GM18873 (cell line): ENCODE data around the gene NTRK3.

ENCODE experiments used
- ATAC-seq: cut with Tn5 transposase; IDR thresholded peaks from one replicate; pipeline ENCODE4 v1.9.1; 2021; ENCODE audit warnings: mild to moderate bottlenecking, moderate library complexity, moderate number of reproducible peaks; ENCODE audit not compliant: unreplicated experiment, low FRiP score

Gene NTRK3

DNA sequence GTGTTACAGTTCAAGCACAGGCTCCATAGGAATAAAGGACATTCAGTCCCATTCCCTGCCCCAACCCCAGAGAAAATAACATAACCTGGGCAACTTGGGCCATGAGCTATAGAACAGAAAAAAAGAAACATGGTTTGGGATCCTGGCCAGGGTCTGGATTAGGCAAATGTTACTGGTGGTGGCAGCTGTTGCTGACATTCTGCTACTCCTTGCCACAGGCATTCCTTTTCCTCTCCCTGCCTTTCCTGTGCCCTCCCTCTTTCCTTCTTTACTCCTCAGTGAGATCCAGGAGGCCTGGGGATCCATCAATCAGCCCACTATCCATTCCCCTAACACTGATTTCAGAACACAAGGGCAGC is 129.1 kb downstream of the NTRK3 start:
- no peak for ATAC-seq

DNA sequence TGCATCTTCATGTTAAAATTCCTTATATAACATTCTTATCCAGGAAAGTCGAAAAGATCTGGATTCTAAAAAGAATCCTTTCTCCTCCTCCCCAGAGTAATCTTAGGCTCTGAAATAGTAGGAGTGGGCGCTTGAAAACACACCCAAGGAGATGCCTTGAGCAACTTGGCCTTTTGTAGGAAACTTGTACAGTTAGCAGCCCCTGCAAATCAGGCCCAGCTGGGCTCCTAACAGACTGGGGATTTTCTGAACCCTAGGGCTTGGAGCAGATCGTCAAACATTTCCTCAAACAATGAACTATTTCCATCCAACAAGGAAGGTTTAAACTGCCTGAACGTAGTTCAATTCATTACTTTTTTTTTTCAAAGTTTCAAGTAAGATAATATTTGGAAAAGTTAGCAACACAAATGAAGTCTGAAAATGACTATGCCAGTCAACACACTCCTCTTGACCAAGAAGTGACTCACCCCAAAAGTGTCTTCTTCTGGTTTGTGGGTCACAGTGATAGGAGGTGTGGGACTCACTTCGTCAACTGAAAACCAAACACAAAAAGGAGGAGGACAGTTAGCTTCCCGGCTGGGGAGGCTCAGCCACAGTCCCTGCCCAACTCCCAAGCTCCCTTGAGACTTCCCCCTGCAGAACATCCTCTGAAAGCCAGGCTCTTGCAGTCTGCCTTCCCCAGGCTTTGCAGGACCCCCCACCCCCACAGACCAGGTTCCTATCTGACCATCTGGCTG is 129.7 kb downstream of the NTRK3 start:
- ATAC-seq, result no peak

DNA sequence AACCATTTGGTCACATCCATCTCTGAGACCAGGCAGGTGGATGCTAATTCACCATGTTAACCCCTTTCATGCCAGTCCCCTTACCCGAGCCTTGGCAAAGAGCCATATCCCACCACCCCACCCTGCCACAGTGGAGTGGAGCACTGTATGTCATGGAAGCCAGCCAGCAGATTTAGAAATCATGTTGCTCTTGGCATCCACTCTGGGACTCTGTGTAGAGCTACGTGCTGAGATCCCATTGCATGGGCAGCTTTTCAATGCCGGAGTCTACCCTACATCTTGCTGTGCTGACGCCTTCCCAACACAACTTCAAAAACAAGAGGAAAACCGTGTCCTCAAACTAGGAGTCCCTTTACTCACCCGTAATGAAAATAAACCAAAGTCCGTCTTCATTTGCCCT is 131.0 kb downstream of the NTRK3 start:
- ATAC-seq, result no peak

DNA sequence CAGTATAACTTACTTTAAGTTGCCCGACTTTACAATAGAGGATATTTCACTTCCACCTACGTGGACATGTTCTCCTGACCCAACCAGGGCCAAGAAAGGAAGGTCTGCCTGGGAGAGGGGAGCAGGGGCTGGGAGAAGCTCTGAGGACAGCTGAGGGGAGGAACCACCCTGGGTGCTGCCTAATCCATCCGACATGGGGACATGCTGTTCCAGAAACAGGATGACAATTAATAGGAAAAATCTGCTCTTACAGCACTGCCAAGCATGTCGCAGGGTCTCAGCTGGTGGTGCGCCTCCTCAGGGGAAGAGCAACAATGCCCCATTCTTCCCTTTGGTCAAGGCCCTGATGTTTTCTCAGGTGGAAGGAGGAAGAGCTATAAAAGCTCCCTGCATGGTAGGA is 132.3 kb downstream of the NTRK3 start:
- ATAC-seq, result no peak

DNA sequence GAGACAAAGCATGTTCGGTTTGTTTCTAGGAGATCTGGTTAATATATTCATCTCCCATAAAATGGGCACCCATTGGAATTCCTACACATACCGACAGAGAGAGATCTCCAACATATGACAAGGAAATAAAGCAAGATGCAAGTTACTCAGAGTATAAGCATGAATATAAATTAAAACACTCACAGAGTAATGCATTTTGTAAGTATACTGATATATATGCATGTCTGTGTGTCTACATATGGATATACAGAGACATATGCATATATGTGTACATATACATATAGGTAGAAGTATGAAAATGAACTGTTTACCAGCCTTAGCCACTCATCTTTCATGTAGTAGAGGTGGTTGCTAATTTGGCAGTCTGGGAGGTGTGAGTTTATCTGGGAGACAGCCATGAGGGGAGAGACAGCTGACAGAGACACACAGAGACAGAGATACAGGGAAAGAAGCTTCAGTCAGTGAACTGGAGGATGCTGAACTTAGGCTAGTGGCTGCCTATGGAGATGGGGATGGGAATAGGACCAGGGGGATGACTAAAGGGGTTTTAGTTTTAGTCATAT is 134.5 kb downstream of the NTRK3 start:
- ATAC-seq, result no peak

DNA sequence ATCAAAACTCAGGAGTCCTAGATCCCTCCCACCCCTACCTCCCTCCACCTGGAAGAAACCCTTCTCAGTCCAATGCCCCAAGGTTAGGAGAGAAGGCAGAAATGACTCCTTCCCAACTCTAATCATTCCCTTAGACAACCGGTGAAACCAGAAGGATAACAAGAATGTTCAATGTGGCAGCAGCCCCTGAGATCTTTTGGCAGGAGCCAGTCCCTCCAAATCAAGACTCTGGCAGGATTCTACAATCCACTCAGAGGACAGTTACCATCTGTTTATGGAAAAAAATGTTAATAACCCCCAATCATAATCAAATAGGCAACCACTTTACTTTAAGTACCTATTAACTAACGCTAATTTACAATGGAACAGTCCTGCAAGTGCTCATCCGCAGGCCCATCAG is 136.5 kb downstream of the NTRK3 start:
- no peak for ATAC-seq

DNA sequence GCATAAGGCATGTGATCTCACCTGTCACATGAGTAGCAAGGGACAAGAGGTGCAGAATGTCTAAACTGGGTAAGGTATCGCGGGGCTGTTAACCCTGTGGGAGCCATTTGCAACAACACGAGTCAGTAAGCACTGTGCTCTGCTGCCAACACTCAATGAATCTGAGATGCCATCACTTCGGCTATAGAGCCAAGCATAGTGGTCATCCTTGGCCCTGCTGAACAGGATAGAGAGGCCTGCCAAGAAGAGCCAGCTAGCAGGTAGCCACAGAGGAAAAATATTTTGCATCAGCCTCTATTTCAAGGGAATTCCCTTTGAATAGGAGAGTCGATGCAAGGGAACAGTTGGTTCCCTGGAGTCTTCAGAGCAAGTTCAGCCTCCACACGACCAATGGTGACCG is 137.8 kb downstream of the NTRK3 start:
- no peak for ATAC-seq

DNA sequence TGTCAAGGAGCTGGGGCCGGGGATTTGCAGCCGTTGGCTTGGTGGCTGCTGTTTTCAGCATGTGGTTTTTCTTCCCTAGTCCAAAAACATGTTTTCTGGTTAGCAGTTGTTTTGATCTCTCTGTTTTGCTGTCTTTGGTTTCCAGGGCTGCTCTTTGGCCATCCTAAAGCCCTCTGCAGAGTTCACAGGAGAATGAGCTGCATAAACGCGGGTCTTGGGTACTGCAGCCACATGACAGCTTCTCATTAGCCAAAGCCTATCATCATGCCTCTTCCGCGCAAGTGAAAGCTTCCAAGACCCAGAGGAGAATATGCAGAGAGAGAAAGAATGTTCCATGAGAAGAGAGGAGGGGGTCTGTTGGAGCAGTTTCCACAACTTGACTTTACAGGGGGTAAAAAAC is 138.5 kb downstream of the NTRK3 start:
- no peak for ATAC-seq

DNA sequence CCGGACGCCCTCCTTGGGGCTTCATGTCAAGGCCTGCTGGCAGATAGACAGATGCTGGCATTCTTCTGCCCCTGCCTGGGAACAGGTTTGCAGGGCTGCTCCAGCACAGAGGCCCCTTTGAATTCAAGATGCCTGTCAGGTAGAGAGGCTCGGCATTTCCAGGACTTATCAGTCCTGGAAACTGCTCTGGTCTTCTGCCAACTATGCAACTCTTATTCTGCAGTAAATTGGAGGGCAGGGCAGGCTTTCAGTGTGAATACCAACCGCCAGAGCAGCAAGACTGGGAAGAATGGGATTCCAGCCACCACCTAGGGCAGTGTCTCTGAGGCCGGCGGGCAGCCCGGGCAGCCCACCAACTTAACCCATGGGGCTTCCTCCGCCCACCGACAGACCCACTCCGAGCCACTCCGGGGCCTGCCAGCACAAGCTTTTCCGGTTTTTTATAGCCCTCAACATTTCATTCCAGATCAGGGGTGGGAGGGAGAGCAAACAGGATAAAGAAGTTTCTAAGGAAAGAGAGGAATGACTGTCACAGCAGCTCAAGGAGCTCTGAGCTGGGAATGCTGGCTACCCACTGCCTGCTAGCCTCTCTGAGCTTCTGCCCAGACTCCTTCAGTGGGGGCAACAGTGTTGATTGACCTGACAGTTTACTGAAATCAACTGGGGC is 140.9 kb downstream of the NTRK3 start:
- no peak for ATAC-seq

DNA sequence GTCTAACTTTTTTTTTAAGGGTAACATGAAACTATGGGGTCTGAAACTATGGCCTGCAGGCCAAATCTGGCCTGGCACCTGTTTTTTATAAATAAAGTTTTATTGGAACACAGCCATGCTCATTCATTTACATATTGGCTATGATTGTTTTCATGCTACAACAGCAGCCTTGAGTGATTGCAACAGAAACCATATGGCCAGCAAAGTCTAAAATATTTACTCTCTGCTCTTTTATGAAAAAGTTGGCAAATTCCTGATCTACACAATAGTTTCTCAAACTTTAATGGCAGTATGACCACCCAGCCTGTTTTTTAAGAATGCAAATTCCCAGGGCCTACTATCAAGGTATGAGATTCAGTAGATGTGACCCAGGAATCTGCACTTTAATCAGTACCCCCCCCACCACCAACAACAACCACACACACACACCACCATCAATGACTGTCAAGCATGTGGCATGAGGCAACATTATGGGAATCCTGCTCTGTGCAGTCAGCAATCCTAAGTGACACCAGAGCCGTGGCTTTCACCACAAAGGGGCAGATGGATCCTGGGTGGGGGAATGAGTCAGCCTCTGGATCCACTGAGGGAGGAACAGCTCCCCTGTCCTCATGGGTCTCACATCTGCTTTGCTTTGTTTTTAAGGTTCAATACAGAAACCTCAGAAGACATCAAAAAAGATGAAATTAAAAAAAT is 142.8 kb downstream of the NTRK3 start:
- ATAC-seq, result no peak

DNA sequence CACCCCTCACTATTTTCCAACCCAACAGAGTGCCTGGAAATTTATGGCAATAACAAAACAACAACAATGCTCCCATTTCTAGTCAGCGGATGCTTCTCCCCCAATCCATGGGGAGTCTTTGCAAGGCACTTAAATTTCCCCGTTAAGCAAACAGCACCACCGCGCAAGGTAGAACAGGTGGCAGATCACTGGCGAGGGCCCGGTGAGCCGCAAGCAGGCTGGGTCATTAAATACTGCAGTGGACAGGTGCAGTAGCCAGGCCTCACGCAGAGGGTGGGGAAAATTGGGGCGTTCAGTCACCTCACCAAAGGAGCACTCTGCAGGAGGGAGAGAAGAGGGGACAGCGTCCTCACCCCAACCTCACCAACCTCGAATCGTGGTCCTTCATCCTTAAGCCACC is 147.5 kb downstream of the NTRK3 start:
- no peak for ATAC-seq

DNA sequence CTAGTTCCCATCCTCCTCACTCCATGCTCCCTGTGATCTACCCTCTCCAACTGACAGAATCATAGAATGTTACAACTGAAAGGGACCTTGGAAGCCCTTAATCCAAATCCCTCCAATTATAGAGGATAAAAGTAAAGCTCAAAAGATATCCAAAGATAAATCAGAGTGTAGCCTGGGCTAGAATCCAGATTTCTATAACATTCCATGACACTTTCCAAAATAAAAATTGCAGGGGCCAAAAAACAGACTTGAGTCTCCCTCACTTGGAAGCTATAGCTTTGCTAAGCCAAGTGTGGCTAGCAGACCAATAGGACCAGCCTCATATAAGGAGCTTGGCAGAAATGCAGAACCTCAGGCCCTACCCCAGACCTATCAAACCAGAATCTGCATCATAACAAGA is 148.1 kb downstream of the NTRK3 start:
- ATAC-seq, result no peak

DNA sequence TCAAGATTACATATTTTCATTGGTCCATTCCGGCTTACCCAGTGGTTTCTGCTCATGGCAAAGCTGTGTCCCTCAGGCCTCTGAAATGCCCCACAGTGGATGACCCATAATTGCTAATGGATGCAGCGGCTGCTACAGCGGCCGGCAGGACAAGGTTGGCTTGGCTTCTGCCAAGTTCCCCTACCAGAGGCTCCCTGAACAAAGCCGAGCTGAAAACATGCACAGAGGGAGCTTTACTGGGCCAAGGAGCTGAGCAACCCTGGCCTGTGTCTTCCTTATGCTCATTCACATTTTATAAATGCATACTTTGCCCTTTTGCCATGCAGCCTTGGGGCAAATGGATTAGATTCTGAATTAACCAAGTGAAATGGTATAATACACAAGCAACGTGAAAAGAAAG is 150.5 kb downstream of the NTRK3 start:
- no peak for ATAC-seq

DNA sequence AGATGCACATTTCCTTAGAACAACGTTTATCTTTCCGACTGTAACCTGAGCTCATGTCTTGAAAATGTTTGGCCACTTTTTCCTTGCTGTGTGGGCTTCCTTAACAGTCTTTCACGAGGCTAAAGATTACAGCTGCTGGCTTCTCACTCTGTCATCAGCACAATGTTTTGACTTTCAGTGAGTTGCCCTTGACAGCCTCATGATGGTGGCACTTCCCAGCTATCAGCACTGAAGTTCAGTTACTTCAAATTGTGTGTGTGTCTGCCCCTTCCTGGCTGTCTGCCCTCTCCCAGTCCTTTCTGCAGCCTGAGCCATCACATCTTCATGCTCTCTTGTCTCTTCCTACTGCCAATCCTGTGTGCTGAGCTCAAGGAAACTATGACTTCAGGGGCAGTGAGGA is 152.2 kb downstream of the NTRK3 start:
- no peak for ATAC-seq

DNA sequence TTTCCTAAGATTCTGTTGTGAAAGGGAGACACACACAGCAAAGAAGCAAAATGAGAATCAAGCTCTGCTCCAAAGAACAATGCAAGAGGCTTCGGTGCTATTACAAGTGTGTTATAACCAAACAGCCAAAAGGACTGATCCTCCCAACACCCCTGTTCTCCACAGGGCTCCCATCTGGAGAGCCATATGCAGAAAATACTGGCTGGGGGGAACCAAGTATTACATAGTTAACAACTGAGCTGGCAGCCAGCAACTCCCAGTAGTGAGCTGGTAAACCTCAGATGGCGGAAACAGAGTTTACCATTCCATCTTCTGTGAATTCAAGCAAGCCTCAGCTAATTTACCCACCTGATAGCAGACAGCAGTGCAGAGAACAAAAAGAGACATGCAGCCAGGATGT is 156.4 kb downstream of the NTRK3 start:
- ATAC-seq, result no peak

DNA sequence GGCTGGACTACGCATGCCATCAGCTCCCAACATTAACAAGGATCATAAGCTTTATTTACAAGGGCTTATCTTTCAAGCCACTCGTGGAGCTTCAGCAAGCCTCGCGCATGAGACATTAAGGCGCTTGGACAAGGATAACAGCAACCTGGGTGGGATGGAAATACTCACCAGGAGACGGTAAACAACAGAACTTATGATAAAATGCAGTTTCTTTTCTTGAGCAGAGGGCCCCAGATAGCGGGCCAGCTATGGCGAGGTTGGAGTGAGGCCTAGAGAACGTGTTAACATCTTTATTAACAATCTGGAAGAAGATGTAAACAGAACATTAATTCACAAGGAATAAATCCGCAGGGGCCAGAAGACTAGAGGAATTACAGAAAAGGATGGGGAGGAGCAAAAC is 158.2 kb downstream of the NTRK3 start:
- no peak for ATAC-seq

DNA sequence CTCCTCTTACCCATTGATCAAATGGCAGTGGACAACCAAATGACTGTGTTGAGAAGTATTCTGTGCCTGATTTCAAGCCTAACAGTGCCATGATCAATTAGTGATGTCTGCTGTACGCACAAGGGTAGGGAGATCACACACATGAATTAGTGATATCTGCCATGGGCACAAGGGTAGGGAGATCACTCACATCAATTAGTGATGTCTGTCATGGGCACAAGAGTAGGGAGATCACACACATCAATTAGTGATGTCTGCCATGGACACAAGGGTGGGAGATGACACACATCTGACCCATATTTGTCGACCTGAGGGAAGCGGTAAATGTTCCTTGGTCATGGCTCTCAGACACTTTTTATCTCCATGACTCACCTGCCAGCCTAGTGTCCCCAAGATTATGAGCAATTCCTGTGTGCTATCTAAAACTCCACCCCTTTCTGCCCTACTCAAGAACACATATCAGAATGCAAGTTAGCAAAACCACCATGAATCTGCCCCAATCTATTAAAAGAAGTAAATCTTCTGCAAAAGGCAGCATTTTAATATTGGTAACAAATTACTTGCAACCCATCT is 165.0 kb downstream of the NTRK3 start:
- no peak for ATAC-seq

DNA sequence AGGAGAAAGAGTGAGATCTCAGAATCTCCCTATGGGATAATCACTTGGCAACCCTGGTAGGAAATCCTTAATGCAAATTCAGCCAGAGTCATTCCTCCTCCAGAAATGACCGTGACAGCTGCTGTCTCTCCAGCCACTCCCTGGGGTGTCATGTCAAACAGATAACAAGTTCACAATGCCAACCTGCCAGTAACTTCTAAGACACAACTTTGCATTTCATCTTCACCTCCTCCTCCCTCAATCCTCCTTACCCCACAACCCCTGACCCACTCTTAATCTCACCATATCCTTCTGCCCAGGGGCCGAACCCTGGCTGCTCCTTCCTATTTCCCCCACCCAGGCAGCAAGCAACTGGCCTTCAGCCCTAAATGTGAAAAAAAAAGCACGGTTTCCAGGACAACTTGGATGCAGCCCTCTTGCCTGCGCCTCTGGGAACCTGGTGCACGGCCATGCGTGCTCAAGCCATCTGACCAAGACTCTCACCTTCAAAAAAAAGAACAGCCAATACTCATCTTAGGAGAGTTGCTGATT is 166.0 kb downstream of the NTRK3 start:
- no peak for ATAC-seq

DNA sequence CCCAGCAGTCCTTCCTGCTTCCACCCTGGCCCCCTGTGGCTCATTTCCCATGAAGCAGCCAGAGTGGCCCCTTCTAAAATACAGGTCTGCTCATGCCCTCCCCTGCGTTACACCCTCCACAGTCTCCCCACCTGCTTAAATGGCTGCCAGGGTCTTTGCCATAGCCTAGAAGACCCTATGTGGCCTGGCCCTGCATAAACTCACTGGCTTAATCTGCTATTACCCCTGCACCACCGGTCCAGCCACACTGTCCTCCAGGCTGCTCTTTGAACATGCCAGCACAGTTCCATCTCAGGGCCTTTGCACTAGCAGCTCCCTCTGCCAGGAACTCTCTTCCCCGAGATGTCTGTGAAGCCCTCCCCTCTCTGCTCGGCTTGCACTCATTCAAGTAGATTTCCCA is 166.8 kb downstream of the NTRK3 start:
- no peak for ATAC-seq

DNA sequence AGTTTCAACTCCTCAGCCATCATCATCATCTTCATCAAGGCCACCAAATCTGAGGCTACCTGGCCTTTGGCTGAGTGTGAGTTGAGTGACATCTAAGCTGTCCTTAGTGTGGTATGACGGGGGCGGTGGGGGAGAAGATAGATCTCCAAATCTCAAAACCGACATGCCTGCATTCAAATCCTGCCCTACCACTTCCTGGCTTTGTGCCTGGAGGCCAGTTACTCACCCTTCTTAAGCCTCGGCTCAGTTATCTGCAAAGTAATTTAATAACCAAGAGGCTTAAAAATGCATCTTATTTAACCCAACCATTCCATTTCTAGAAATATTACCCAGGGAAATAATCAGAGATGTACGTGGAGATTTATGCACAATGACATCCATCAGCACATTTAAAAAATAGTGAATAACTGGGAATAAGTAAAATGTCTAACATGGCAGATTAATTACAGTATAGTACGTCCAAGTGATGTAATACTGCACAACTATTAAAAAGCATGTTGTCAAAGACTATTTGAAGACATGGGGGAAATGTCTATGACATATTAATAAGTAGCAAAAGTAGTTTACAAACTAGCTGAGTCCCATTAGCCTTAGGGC is 167.4 kb downstream of the NTRK3 start:
- ATAC-seq, result no peak
